ENCODE data around the gene LPCAT1. TPM values are rescaled to one million over a fixed set of nuclear protein-coding genes. Genes with fewer than 3 reads are reported as not detected.

Gene LPCAT1
- total and polyA plus RNA-seq, 10 of the 15 experiments (the other 5 are each of a cell fraction or from before 2014, with no cell fraction given) = 2.3 to 109 (median 72.7) TPM

GRCh38 chr5:1464096-1464446 lies 59.7 kb downstream of the LPCAT1 start:
- no peaks in the 10 kb centered on the region for H4K20me1 ChIP-seq (ENCODE audit: control insufficient read depth, insufficient read depth)
- H3K9ac ChIP-seq (ENCODE audit: control insufficient read depth, insufficient read depth, low read length) = no peak overlapping the region
- intact Hi-C loops (cut with micrococcal nuclease; ENCODE audit: unreplicated experiment) = no loop called here
- no peaks in the 10 kb centered on the region; the same call in 2 of the 3 replicates for H3K9me3 ChIP-seq (replicated peaks; ENCODE audit: control insufficient read depth, insufficient read depth, low read length)
- H3K4me2 ChIP-seq (ENCODE audit: control insufficient read depth, insufficient read depth) = no peak overlapping the region
- no peaks in the 10 kb centered on the region for H3K4me1 ChIP-seq (ENCODE audit: control insufficient read depth, insufficient read depth, low read length)
- BruUV-seq (replicated peaks) = no TSS peak
- H2AFZ ChIP-seq (ENCODE audit: control insufficient read depth, low read depth, low read length) = no peak overlapping the region
- in situ Hi-C loops (cut with MboI) = no loop called here
- WGBS (ENCODE audit: insufficient coverage, insufficient replicate concordance, low lambda C conversion rate, missing lambda C conversion rate) = 95% methylated on average over 14 of the region's 14 CpGs
- SMC1A ChIA-PET (ENCODE audit: uncharacterized antibody, unreplicated experiment) = no interaction called here
- H3K79me2 ChIP-seq (ENCODE audit: control insufficient read depth, insufficient read depth, low read length) = no peaks in the 10 kb centered on the region
- RAD21 ChIA-PET (ENCODE audit: unreplicated experiment) = no interaction called here
- H3K27ac ChIP-seq (ENCODE audit: control insufficient read depth, insufficient read depth) = no peak overlapping the region
- POLR2A ChIA-PET = no interaction called here
- H3K36me3 ChIP-seq (ENCODE audit: control insufficient read depth in 2 of 2, insufficient read depth in 2 of 2, low read length in 1 of 2) = peaks cover 38 to 44% of the 10 kb centered on the region in 2 experiments
- H3K27me3 ChIP-seq (replicated peaks in 1 of 2; ENCODE audit: control insufficient read depth in 2 of 2, insufficient read depth in 2 of 2, low read length in 1 of 2) = no peaks in the 10 kb centered on the region
- ATAC-seq = no peak
- CTCF ChIA-PET = no interaction called here
- no peak for TF ChIP-seq DPF2 (IDR thresholded peaks at IDR 0.05)
- no peak for TF ChIP-seq SIX5 (IDR thresholded peaks at IDR 0.05; ENCODE audit: low read depth, low read length, severe bottlenecking)
- no peak for TF ChIP-seq SREBF2 (IDR thresholded peaks at IDR 0.05; ENCODE audit: low read length)
- TF ChIP-seq ZNF207 (IDR thresholded peaks at IDR 0.05; ENCODE audit: borderline replicate concordance) = no peak
- FAIRE-seq = no peak
- no peak overlapping the region for H3K4me3 ChIP-seq
- no peak for DNase-seq (ENCODE audit: low read depth, low spot score)

- no peak overlapping the region for H3K27ac ChIP-seq (ENCODE audit: control insufficient read depth, insufficient read depth)
- H3K36me3 ChIP-seq (ENCODE audit: control insufficient read depth in 2 of 2, insufficient read depth in 2 of 2, low read length in 1 of 2) = peaks cover 35 to 39% of the 10 kb centered on the region in 2 experiments
- no peaks in the 10 kb centered on the region for H3K79me2 ChIP-seq (ENCODE audit: control insufficient read depth, insufficient read depth, low read length)
- no peak for FAIRE-seq
- H3K4me3 ChIP-seq = no peak overlapping the region
- SMC1A ChIA-PET (ENCODE audit: uncharacterized antibody, unreplicated experiment) = no interaction called here
- no peaks in the 10 kb centered on the region for H3K27me3 ChIP-seq (replicated peaks in 1 of 2; ENCODE audit: control insufficient read depth in 2 of 2, insufficient read depth in 2 of 2, low read length in 1 of 2)
- H3K4me1 ChIP-seq (ENCODE audit: control insufficient read depth, insufficient read depth, low read length) = no peaks in the 10 kb centered on the region
- no peak overlapping the region for H2AFZ ChIP-seq (ENCODE audit: control insufficient read depth, low read depth, low read length)
- RAD21 ChIA-PET (ENCODE audit: unreplicated experiment) = no interaction called here
- H3K9me3 ChIP-seq (replicated peaks; ENCODE audit: control insufficient read depth, insufficient read depth, low read length) = peaks cover 1% of the 10 kb centered on the region; the same call in 1 of the 3 replicates
- CTCF ChIA-PET = no interaction called here
- 98% methylated on average over 35 of the region's 46 CpGs for WGBS (ENCODE audit: insufficient coverage, insufficient replicate concordance, low lambda C conversion rate, missing lambda C conversion rate)
- H4K20me1 ChIP-seq (ENCODE audit: control insufficient read depth, insufficient read depth) = no peaks in the 10 kb centered on the region
- H3K9ac ChIP-seq (ENCODE audit: control insufficient read depth, insufficient read depth, low read length) = no peak overlapping the region
- intact Hi-C loops (cut with micrococcal nuclease; ENCODE audit: unreplicated experiment) = no loop called here
- H3K4me2 ChIP-seq (ENCODE audit: control insufficient read depth, insufficient read depth) = no peak overlapping the region
- ATAC-seq = no peak
- in situ Hi-C loops (cut with MboI) = no loop called here
- BruUV-seq (replicated peaks) = no TSS peak
- POLR2A ChIA-PET = no interaction called here
- no peak for DNase-seq (ENCODE audit: low read depth, low spot score)
- TF ChIP-seq E2F8 (IDR thresholded peaks at IDR 0.05; ENCODE audit: low read depth, partially characterized antibody) (no peak), SREBF2 (IDR thresholded peaks at IDR 0.05; ENCODE audit: low read length) (no peak), MYB (IDR thresholded peaks at IDR 0.05; ENCODE audit: borderline replicate concordance, low read depth, low read length) (no peak), ZNF687 (IDR thresholded peaks at IDR 0.05) (no peak), MYC (IDR thresholded peaks at IDR 0.05; ENCODE audit: insufficient read depth, insufficient read length, insufficient replicate concordance, low read length, severe bottlenecking) (no peak), FOXM1 (IDR thresholded peaks at IDR 0.05; ENCODE audit: low read depth, low read length) (no peak), TARDBP (IDR thresholded peaks at IDR 0.05; ENCODE audit: borderline replicate concordance) (no peak)
Measured at GRCh38 chr5:1463326-1464095, 60.2 kb downstream of the LPCAT1 start.
